HepG2 (cell line): ENCODE data around the gene USP32. TPM values are rescaled to one million over a fixed set of nuclear protein-coding genes. Genes with fewer than 3 reads are reported as not detected.

Experiments used
- CBFB ChIP-seq: sonication (generic); formaldehyde crosslinking; IDR thresholded peaks from 2 replicates; pipeline ENCODE4 v1.4.0; 2020; ENCODE audit warnings: missing genetic modification reagents
- FOXJ3 ChIP-seq: sonication (generic); formaldehyde crosslinking; IDR thresholded peaks from 2 replicates; pipeline ENCODE4 v1.4.0; 2020; ENCODE audit warnings: missing genetic modification reagents, mild to moderate bottlenecking, borderline replicate concordance
- MAFK ChIP-seq, 2 experiments: IDR thresholded peaks in 1 of 2; conservative IDR thresholded peaks in 1 of 2; 2 replicates each; pipeline ENCODE4 v1.6.1; 2011; ENCODE audit warnings: improper control_type of control experiment in 2 of 2, low read length in 2 of 2
- NCOR1 ChIP-seq: fragments of 200-600 bp; sonication (generic); IDR thresholded peaks from 2 replicates; pipeline ENCODE4 v1.7.0; 2017; ENCODE audit warnings: antibody characterized with exemption, low read length, borderline replicate concordance
- RBFOX2 ChIP-seq: fragments of 200-400 bp; formaldehyde crosslinking; IDR thresholded peaks from 2 replicates; pipeline ENCODE4 v1.6.1; 2017; ENCODE audit warnings: low read depth, mild to moderate bottlenecking, low read length
- SP140L ChIP-seq: sonication (generic); formaldehyde crosslinking; IDR thresholded peaks from 2 replicates; pipeline ENCODE4 v1.4.0; 2020; ENCODE audit warnings: missing genetic modification reagents, borderline replicate concordance
- XRCC5 ChIP-seq: fragments of 200-400 bp; formaldehyde crosslinking; optimal IDR thresholded peaks from 2 replicates; pipeline ENCODE3; 2017; ENCODE audit warnings: mild to moderate bottlenecking, low read length
- ZNF143 ChIP-seq: sonication (generic); formaldehyde crosslinking; IDR thresholded peaks from 2 replicates; pipeline ENCODE4 v1.4.0; 2020; ENCODE audit warnings: missing genetic modification reagents
- ZNF296 ChIP-seq: sonication (generic); formaldehyde crosslinking; conservative IDR thresholded peaks from 2 replicates; pipeline ENCODE4 v1.5.0; 2020; ENCODE audit warnings: mild to moderate bottlenecking, missing genetic modification reagents
- ZNF670 ChIP-seq: sonication (generic); formaldehyde crosslinking; IDR thresholded peaks from 2 replicates; pipeline ENCODE4 v1.8.0; 2022; ENCODE audit warnings: mild to moderate bottlenecking, missing genetic modification reagents, borderline replicate concordance
- polyA plus RNA-seq, 8 experiments: library from polyadenylated mRNA; depleted of rRNA in 3 of 8; stranded (reverse) in 7 of 8; unstranded in 1 of 8; fragments of >200 nt; fragmentation: Illumina TruSeq in 4 of 8; extraction: Trizol in 4 of 8; gene quantifications; 2 replicates each; pipeline versions ENCODE4 v1.2.1 to v1.2.3, GENCODE V29; 2011 to 2016; ENCODE audit warnings: low read depth in 4 of 8, missing spikeins in 1 of 8, mixed read lengths in 1 of 8; ENCODE audit not compliant: insufficient read depth in 1 of 8
- total RNA-seq, 5 experiments: library from RNA; depleted of rRNA; stranded (reverse); fragments of >200 nt; fragmentation: Illumina TruSeq; extraction: Trizol; gene quantifications; 2 replicates each; pipeline ENCODE4 v1.2.3, GENCODE V29; 2016; ENCODE audit warnings: low read depth in 1 of 5
- TF ChIP-seq, protein P1 (sequence below): IDR thresholded peaks from 2 replicates; pipeline ENCODE4 v1.6.1; 2016; ENCODE audit warnings: missing biosample characterization, missing genetic modification reagents, low read depth
- TF ChIP-seq, protein P2 (sequence below): sonication (generic); formaldehyde crosslinking; IDR thresholded peaks from 2 replicates; pipeline ENCODE4 v1.4.0; 2020; ENCODE audit warnings: missing genetic modification reagents
- TF ChIP-seq, protein P3 (sequence below): sonication (generic); formaldehyde crosslinking; IDR thresholded peaks from 2 replicates; pipeline ENCODE4 v1.5.1; 2020; ENCODE audit warnings: missing genetic modification reagents, mild to moderate bottlenecking, borderline replicate concordance
- TF ChIP-seq, protein P4 (sequence below): sonication (generic); formaldehyde crosslinking; IDR thresholded peaks from 2 replicates; pipeline ENCODE4 v1.8.1; 2023; ENCODE audit warnings: mild to moderate bottlenecking, moderate library complexity, missing genetic modification reagents
- TF ChIP-seq, protein P5 (sequence below): IDR thresholded peaks from 2 replicates; pipeline ENCODE4 v1.6.1; 2018; ENCODE audit warnings: missing genetic modification reagents, mild to moderate bottlenecking, missing compliant biosample characterization

Gene USP32
- total and polyA plus RNA-seq, 2 of the 13 experiments (the other 11 are each of a cell fraction or from before 2014, with no cell fraction given), result 24.9 to 39.9 TPM

DNA sequence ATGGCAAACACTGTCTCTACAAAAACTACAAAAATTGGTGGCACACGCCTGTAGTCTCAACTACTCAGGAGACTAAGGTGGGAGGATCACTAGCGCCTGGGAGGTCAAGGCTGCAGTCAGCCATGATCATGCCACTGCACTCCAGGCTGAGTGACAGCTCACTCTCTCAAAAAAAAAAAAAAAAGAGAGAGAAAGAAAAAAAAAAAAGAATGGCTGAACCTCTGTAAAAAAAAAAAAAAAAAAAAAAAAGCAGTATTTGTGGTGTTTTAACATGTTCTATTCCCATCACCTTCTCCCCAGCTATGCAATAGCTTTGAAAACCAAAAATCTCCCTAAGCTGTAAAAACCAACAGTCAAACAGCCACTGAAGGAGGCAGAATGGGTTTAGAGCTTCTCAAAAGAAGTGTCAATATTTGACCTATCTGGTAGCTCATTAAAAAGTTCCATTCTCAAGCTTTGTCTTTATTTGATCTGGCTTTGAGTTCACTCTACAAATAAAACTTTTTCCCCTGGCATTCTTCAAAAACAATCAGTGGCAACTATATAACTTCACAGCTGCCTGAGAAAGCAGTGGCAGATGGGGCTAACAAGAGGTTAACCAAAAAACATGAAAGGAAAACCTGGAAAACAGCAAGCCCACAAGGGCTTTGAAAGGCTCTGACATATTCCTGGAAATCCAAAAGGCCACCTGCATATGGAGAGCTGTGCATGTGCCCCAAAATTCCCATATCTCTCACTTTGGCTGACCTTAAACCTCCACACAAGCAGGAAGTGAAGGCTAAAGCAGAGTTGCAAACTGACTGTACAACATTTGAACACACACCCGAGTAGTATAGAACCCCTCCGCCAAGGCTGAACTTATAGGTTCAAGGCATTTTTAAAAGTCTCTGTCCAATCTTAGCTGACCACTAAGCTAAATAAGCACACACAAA lies 36.0 kb downstream of the USP32 start (continued):
- TF ChIP-seq, protein P1, sequence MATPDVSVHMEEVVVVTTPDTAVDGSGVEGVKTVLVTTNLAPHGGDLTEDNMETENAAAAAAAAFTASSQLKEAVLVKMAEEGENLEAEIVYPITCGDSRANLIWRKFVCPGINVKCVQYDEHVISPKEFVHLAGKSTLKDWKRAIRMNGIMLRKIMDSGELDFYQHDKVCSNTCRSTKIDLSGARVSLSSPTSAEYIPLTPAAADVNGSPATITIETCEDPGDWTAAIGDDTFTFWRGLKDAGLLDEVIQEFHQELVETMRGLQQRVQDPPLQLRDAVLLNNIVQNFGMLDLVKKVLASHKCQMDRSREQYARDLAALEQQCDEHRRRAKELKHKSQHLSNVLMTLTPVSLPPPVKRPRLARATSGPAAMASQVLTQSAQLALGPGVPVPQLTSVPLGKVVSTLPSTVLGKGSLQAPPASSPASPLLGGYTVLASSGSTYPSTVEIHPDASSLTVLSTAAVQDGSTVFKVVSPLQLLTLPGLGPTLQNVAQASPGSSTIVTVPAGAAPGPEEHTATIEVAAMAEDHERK, result no peak
- TF ChIP-seq CBFB (CRISPR knock-in tag) (0 out of 2 replicates have a peak, but pooled peaks have one; percentile 28), SP140L (no peak), ZNF143 (CRISPR knock-in tag) (no peak), ZNF296 (no peak), FOXJ3 (peak; percentile 59; the same call in 1 of the 2 replicates), XRCC5 (no peak), MAFK (conservative IDR thresholded peaks at IDR 0.05 in 1 of 2, IDR thresholded peaks at IDR 0.05 in 1 of 2; ENCODE audit: low read length in 2 of 2) (no peak), RBFOX2 (no peak), NCOR1 (peak; percentile 92; the same call in 1 of the 2 replicates), ZNF670 (CRISPR knock-in tag) (no peak)
- TF ChIP-seq, protein P2, sequence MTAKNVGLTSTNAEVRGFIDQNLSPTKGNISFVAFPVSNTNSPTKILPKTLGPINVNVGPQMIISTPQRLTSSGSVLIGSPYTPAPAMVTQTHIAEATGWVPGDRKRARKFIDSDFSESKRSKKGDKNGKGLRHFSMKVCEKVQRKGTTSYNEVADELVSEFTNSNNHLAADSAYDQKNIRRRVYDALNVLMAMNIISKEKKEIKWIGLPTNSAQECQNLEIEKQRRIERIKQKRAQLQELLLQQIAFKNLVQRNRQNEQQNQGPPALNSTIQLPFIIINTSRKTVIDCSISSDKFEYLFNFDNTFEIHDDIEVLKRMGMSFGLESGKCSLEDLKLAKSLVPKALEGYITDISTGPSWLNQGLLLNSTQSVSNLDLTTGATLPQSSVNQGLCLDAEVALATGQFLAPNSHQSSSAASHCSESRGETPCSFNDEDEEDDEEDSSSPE, result no peak
- TF ChIP-seq, protein P3, sequence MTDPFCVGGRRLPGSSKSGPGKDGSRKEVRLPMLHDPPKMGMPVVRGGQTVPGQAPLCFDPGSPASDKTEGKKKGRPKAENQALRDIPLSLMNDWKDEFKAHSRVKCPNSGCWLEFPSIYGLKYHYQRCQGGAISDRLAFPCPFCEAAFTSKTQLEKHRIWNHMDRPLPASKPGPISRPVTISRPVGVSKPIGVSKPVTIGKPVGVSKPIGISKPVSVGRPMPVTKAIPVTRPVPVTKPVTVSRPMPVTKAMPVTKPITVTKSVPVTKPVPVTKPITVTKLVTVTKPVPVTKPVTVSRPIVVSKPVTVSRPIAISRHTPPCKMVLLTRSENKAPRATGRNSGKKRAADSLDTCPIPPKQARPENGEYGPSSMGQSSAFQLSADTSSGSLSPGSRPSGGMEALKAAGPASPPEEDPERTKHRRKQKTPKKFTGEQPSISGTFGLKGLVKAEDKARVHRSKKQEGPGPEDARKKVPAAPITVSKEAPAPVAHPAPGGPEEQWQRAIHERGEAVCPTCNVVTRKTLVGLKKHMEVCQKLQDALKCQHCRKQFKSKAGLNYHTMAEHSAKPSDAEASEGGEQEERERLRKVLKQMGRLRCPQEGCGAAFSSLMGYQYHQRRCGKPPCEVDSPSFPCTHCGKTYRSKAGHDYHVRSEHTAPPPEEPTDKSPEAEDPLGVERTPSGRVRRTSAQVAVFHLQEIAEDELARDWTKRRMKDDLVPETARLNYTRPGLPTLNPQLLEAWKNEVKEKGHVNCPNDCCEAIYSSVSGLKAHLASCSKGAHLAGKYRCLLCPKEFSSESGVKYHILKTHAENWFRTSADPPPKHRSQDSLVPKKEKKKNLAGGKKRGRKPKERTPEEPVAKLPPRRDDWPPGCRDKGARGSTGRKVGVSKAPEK (CRISPR knock-in tag), result no peak
- TF ChIP-seq, protein P4, sequence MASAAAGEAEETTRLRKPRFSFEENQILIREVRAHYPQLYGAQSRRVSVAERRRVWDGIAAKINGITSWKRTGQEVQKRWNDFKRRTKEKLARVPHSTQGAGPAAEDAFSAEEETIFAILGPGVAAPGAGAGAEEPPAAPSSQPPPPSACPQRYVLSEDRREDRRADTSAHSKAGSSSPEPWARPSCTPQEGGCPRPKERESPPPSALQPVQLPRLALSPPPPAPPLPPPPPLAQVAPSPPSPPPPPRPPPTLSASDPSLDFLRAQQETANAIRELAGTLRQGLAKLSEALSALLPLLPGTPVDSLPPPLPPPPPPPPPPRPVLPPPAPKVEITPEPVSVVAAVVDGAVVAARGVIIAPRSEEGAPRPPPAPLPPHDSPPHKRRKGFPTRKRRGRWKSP (CRISPR knock-in tag), result no peak
- TF ChIP-seq, protein P5, sequence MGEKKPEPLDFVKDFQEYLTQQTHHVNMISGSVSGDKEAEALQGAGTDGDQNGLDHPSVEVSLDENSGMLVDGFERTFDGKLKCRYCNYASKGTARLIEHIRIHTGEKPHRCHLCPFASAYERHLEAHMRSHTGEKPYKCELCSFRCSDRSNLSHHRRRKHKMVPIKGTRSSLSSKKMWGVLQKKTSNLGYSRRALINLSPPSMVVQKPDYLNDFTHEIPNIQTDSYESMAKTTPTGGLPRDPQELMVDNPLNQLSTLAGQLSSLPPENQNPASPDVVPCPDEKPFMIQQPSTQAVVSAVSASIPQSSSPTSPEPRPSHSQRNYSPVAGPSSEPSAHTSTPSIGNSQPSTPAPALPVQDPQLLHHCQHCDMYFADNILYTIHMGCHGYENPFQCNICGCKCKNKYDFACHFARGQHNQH (CRISPR knock-in tag), result no peak
